Measurements from ENCODE around the gene CDCA8. TPM values are rescaled to one million over a fixed set of nuclear protein-coding genes. Genes with fewer than 3 reads are reported as not detected.

CDCA8 gene
- total RNA-seq, 1 donor from 2014 or later = 0.52 TPM

- H3K9ac ChIP-seq (ENCODE audit: low read depth in 1 of 3, low read length in 3 of 3) = no peak overlapping the region
- H3K4me1 ChIP-seq (ENCODE audit: control insufficient read depth in 3 of 3, insufficient read depth in 3 of 3, low read length in 3 of 3) = peaks cover 0 to 2% (median 2%) of the 10 kb centered on the region in 3 donors
- H3K9me3 ChIP-seq (ENCODE audit: control insufficient read depth in 3 of 3, low read length in 3 of 3) = no peaks in the 10 kb centered on the region
- H3K27me3 ChIP-seq (ENCODE audit: control insufficient read depth in 3 of 3, insufficient read depth in 3 of 3, low read length in 3 of 3) = peaks cover 1 to 19% (median 10%) of the 10 kb centered on the region in 3 donors
- H3K36me3 ChIP-seq (ENCODE audit: control insufficient read depth in 3 of 3, insufficient read depth in 3 of 3, low read length in 3 of 3) = no peaks in the 10 kb centered on the region
- no peak overlapping the region for H3K27ac ChIP-seq (ENCODE audit: low read depth, low read length)
- no peak overlapping the region for H3K4me3 ChIP-seq (ENCODE audit: low read length in 3 of 3)
Measured at GRCh38 chr1:37720231-37721130, 28.2 kb downstream of the CDCA8 start.

- Histone ChIP-seq H3K27ac (ENCODE audit: low read depth, low read length) (no peak overlapping the region), H3K27me3 (ENCODE audit: control insufficient read depth in 3 of 3, insufficient read depth in 3 of 3, low read length in 3 of 3) (peaks cover 9 to 30% (median 19%) of the 10 kb centered on the region in 3 donors), H3K9me3 (ENCODE audit: control insufficient read depth in 3 of 3, low read length in 3 of 3) (no peaks in the 10 kb centered on the region), H3K9ac (ENCODE audit: low read depth in 1 of 3, low read length in 3 of 3) (no peak overlapping the region), H3K4me3 (ENCODE audit: low read length in 3 of 3) (no peak overlapping the region), H3K4me1 (ENCODE audit: control insufficient read depth in 3 of 3, insufficient read depth in 3 of 3, low read length in 3 of 3) (no peaks in the 10 kb centered on the region), H3K36me3 (ENCODE audit: control insufficient read depth in 3 of 3, insufficient read depth in 3 of 3, low read length in 3 of 3) (no peaks in the 10 kb centered on the region)
Measured at GRCh38 chr1:37721565-37721964, 29.2 kb downstream of the CDCA8 start.

- Histone ChIP-seq H3K9ac (ENCODE audit: low read depth in 1 of 3, low read length in 3 of 3) (no peak overlapping the region), H3K4me3 (ENCODE audit: low read length in 3 of 3) (no peak overlapping the region), H3K36me3 (ENCODE audit: control insufficient read depth in 3 of 3, insufficient read depth in 3 of 3, low read length in 3 of 3) (no peaks in the 10 kb centered on the region), H3K9me3 (ENCODE audit: control insufficient read depth in 3 of 3, low read length in 3 of 3) (no peaks in the 10 kb centered on the region), H3K27me3 (ENCODE audit: control insufficient read depth in 3 of 3, insufficient read depth in 3 of 3, low read length in 3 of 3) (peaks cover 9 to 38% (median 27%) of the 10 kb centered on the region in 3 donors), H3K4me1 (ENCODE audit: control insufficient read depth in 3 of 3, insufficient read depth in 3 of 3, low read length in 3 of 3) (no peaks in the 10 kb centered on the region), H3K27ac (ENCODE audit: low read depth, low read length) (no peak overlapping the region)
Measured at GRCh38 chr1:37722181-37723071, 30.1 kb downstream of the CDCA8 start.

- H3K4me1 ChIP-seq (ENCODE audit: control insufficient read depth in 3 of 3, insufficient read depth in 3 of 3, low read length in 3 of 3) = no peaks in the 10 kb centered on the region
- H3K9ac ChIP-seq (ENCODE audit: low read depth in 1 of 3, low read length in 3 of 3) = no peak overlapping the region
- no peaks in the 10 kb centered on the region for H3K36me3 ChIP-seq (ENCODE audit: control insufficient read depth in 3 of 3, insufficient read depth in 3 of 3, low read length in 3 of 3)
- H3K9me3 ChIP-seq (ENCODE audit: control insufficient read depth in 3 of 3, low read length in 3 of 3) = no peaks in the 10 kb centered on the region
- no peak overlapping the region for H3K4me3 ChIP-seq (ENCODE audit: low read length in 3 of 3)
- H3K27ac ChIP-seq (ENCODE audit: low read depth, low read length) = no peak overlapping the region
- peaks cover 9 to 38% (median 27%) of the 10 kb centered on the region in 3 donors for H3K27me3 ChIP-seq (ENCODE audit: control insufficient read depth in 3 of 3, insufficient read depth in 3 of 3, low read length in 3 of 3)
Measured at GRCh38 chr1:37723072-37723389, 30.7 kb downstream of the CDCA8 start.

GRCh38 chr1:37723390-37724078, 31.2 kb downstream of the CDCA8 start:
- Histone ChIP-seq H3K4me1 (ENCODE audit: control insufficient read depth in 3 of 3, insufficient read depth in 3 of 3, low read length in 3 of 3) (no peaks in the 10 kb centered on the region), H3K27me3 (ENCODE audit: control insufficient read depth in 3 of 3, insufficient read depth in 3 of 3, low read length in 3 of 3) (peaks cover 14 to 40% (median 28%) of the 10 kb centered on the region in 3 donors)

GRCh38 chr1:37724575-37724974, 32.3 kb downstream of the CDCA8 start:
- H3K9ac ChIP-seq (ENCODE audit: low read depth in 1 of 3, low read length in 3 of 3) = no peak overlapping the region
- H3K36me3 ChIP-seq (ENCODE audit: control insufficient read depth in 3 of 3, insufficient read depth in 3 of 3, low read length in 3 of 3) = no peaks in the 10 kb centered on the region
- H3K27ac ChIP-seq (ENCODE audit: low read depth, low read length) = no peak overlapping the region
- no peak overlapping the region for H3K4me3 ChIP-seq (ENCODE audit: low read length in 3 of 3)
- H3K4me1 ChIP-seq (ENCODE audit: control insufficient read depth in 3 of 3, insufficient read depth in 3 of 3, low read length in 3 of 3) = no peaks in the 10 kb centered on the region
- H3K27me3 ChIP-seq (ENCODE audit: control insufficient read depth in 3 of 3, insufficient read depth in 3 of 3, low read length in 3 of 3) = peaks cover 19 to 46% (median 34%) of the 10 kb centered on the region in 3 donors
- H3K9me3 ChIP-seq (ENCODE audit: control insufficient read depth in 3 of 3, low read length in 3 of 3) = no peaks in the 10 kb centered on the region

More at GRCh38 chr1:37723390-37724078, 31.2 kb downstream of the CDCA8 start:
- no peak overlapping the region for H3K27ac ChIP-seq (ENCODE audit: low read depth, low read length)
- no peak overlapping the region for H3K4me3 ChIP-seq (ENCODE audit: low read length in 3 of 3)
- no peaks in the 10 kb centered on the region for H3K36me3 ChIP-seq (ENCODE audit: control insufficient read depth in 3 of 3, insufficient read depth in 3 of 3, low read length in 3 of 3)
- H3K9me3 ChIP-seq (ENCODE audit: control insufficient read depth in 3 of 3, low read length in 3 of 3) = no peaks in the 10 kb centered on the region
- no peak overlapping the region for H3K9ac ChIP-seq (ENCODE audit: low read depth in 1 of 3, low read length in 3 of 3)

- Histone ChIP-seq H3K4me1 (ENCODE audit: control insufficient read depth in 3 of 3, insufficient read depth in 3 of 3, low read length in 3 of 3) (no peaks in the 10 kb centered on the region), H3K27me3 (ENCODE audit: control insufficient read depth in 3 of 3, insufficient read depth in 3 of 3, low read length in 3 of 3) (peaks cover 19 to 45% (median 34%) of the 10 kb centered on the region in 3 donors), H3K4me3 (ENCODE audit: low read length in 3 of 3) (no peak overlapping the region), H3K9me3 (ENCODE audit: control insufficient read depth in 3 of 3, low read length in 3 of 3) (no peaks in the 10 kb centered on the region), H3K9ac (ENCODE audit: low read depth in 1 of 3, low read length in 3 of 3) (no peak overlapping the region), H3K36me3 (ENCODE audit: control insufficient read depth in 3 of 3, insufficient read depth in 3 of 3, low read length in 3 of 3) (no peaks in the 10 kb centered on the region), H3K27ac (ENCODE audit: low read depth, low read length) (no peak overlapping the region)
Measured at GRCh38 chr1:37725851-37726613, 33.7 kb downstream of the CDCA8 start.

- Histone ChIP-seq H3K4me3 (ENCODE audit: low read length in 3 of 3) (no peak overlapping the region), H3K27ac (ENCODE audit: low read depth, low read length) (no peak overlapping the region), H3K9me3 (ENCODE audit: control insufficient read depth in 3 of 3, low read length in 3 of 3) (no peaks in the 10 kb centered on the region), H3K27me3 (ENCODE audit: control insufficient read depth in 3 of 3, insufficient read depth in 3 of 3, low read length in 3 of 3) (peaks cover 19 to 45% (median 34%) of the 10 kb centered on the region in 3 donors), H3K9ac (ENCODE audit: low read depth in 1 of 3, low read length in 3 of 3) (no peak overlapping the region), H3K4me1 (ENCODE audit: control insufficient read depth in 3 of 3, insufficient read depth in 3 of 3, low read length in 3 of 3) (no peaks in the 10 kb centered on the region), H3K36me3 (ENCODE audit: control insufficient read depth in 3 of 3, insufficient read depth in 3 of 3, low read length in 3 of 3) (no peaks in the 10 kb centered on the region)
Measured at GRCh38 chr1:37726751-37727585, 34.7 kb downstream of the CDCA8 start.

Data from skeletal muscle tissue (tissue), 4 donors.